HepG2 (cell line): ENCODE measurements around the gene NRIP2. TPM values are rescaled to one million over a fixed set of nuclear protein-coding genes. Genes with fewer than 3 reads are reported as not detected.

ENCODE experiments used
- ATAC-seq: fragments of 200-7000 bp; cut with Tn5 transposase; 3 replicates; pipeline ENCODE4 v1.9.1; 2020; ENCODE audit warnings: mild to moderate bottlenecking, moderate library complexity
- BruUV-seq: library from RNA; stranded (reverse); fragments of 400-500 nt; replicated peaks from 2 replicates; lab custom pipeline; 2021; lab: Mats Ljungman, UMichigan
- CTCF ChIA-PET: fragments of 300-600 bp; formaldehyde crosslinking; extraction: SDS; loops from one replicate; lab custom pipeline; 2021; ENCODE audit warnings: low total read pairs, inconsistent platforms, low intra/inter-chr PET ratio; lab: Yijun Ruan, JAX
- POLR2A ChIA-PET: fragments of 350-600 bp; sonication (Branson Sonifier 250); formaldehyde crosslinking; loops from one replicate; lab custom pipeline; 2020; ENCODE audit warnings: antibody characterized with exemption, inconsistent platforms; lab: Yijun Ruan, JAX
- DNase-seq: peaks from one replicate; pipeline ENCODE4 v3.0.0-alpha.2; 2015; ENCODE audit warnings: low spot score
- FAIRE-seq: peaks from 3 replicates; lab custom pipeline; 2011; peaks lifted over from hg19 to GRCh38; lab: Jason Lieb, UNC
- H2AFZ ChIP-seq: one replicate; pipeline ENCODE4 v1.6.1; 2011; ENCODE audit warnings: low read length, inconsistent platforms
- H3K27ac ChIP-seq: fragments of 300-600 bp; 3 replicates; pipeline ENCODE4 v1.8.0; 2011; ENCODE audit warnings: mixed run types, mild to moderate bottlenecking, mixed read lengths, low read length, inconsistent platforms; ENCODE audit not compliant: insufficient read depth; ENCODE audit errors: extremely low read length
- H3K27me3 ChIP-seq, 2 experiments: fragments of 200-600 bp in 1 of 2; 2 replicates in 1 of 2; 3 replicates in 1 of 2; pipeline versions ENCODE4 v1.6.0 to v1.8.0; 2011; ENCODE audit warnings: low read length in 2 of 2, mild to moderate bottlenecking in 2 of 2, moderate library complexity in 2 of 2, inconsistent platforms in 1 of 2; ENCODE audit not compliant: insufficient read depth in 2 of 2, control insufficient read depth in 1 of 2
- H3K36me3 ChIP-seq, 2 experiments: fragments of 200-600 bp in 1 of 2; replicated peaks in 1 of 2; 2 replicates in 1 of 2; 3 replicates in 1 of 2; pipeline versions ENCODE4 v1.5.1 to v1.8.0; 2011; ENCODE audit warnings: low read length in 2 of 2, inconsistent platforms in 1 of 2; ENCODE audit not compliant: insufficient read depth in 2 of 2, control insufficient read depth in 1 of 2
- H3K4me1 ChIP-seq: 2 replicates; pipeline ENCODE4 v1.5.1; 2012; ENCODE audit warnings: low read length, inconsistent platforms; ENCODE audit not compliant: insufficient read depth
- H3K4me2 ChIP-seq: 2 replicates; pipeline ENCODE4 v1.6.0; 2011; ENCODE audit warnings: low read depth, low read length, inconsistent platforms
- H3K4me3 ChIP-seq, 3 experiments: fragments of 200-600 bp in 1 of 3; sonication (generic), shearing (Covaris generic) in 1 of 3; replicated peaks in 1 of 3; 2 replicates each; pipeline ENCODE4 v1.5.1; 2011 to 2016; ENCODE audit warnings: low read length in 3 of 3, inconsistent platforms in 2 of 3, low read depth in 2 of 3, mild to moderate bottlenecking in 2 of 3, control low read depth in 1 of 3, mixed read lengths in 1 of 3; ENCODE audit not compliant: insufficient read depth in 1 of 3
- H3K79me2 ChIP-seq: one replicate; pipeline ENCODE4 v1.6.1; 2011; ENCODE audit warnings: low read length, inconsistent platforms; ENCODE audit not compliant: insufficient read depth
- H3K9ac ChIP-seq: 2 replicates; pipeline ENCODE4 v1.6.0; 2011; ENCODE audit warnings: mild to moderate bottlenecking, low read depth, low read length, inconsistent platforms; ENCODE audit not compliant: insufficient read depth
- H3K9me3 ChIP-seq: 2 replicates; pipeline ENCODE4 v1.5.1; 2012; ENCODE audit warnings: mild to moderate bottlenecking, low read length
- H4K20me1 ChIP-seq: 2 replicates; pipeline ENCODE4 v1.6.0; 2011; ENCODE audit warnings: inconsistent platforms, mild to moderate bottlenecking, low read length, moderate library complexity; ENCODE audit not compliant: insufficient read depth
- EZH2 ChIP-seq: conservative IDR thresholded peaks from 2 replicates; pipeline ENCODE4 v1.6.1; 2012; ENCODE audit warnings: mild to moderate bottlenecking, low read depth, low read length, moderate library complexity
- GATA4 ChIP-seq: sonication (generic); IDR thresholded peaks from 2 replicates; pipeline ENCODE4 v1.6.1; 2016; ENCODE audit warnings: antibody characterized with exemption, low read depth, borderline replicate concordance
- JARID2 ChIP-seq: sonication (generic); formaldehyde crosslinking; IDR thresholded peaks from 2 replicates; pipeline ENCODE4 v1.8.1; 2023; ENCODE audit warnings: missing genetic modification reagents, inconsistent platforms; ENCODE audit not compliant: insufficient replicate concordance
- MAF1 ChIP-seq: sonication (generic); formaldehyde crosslinking; IDR thresholded peaks from 2 replicates; pipeline ENCODE4 v1.5.0; 2020; ENCODE audit warnings: missing genetic modification reagents, borderline replicate concordance
- MBNL3 ChIP-seq: fragments of 250-450 bp; sonication (Bioruptor Pico); conservative IDR thresholded peaks from 2 replicates; pipeline ENCODE4 v1.8.0; 2022; ENCODE audit warnings: mild to moderate bottlenecking, inconsistent platforms
- PHF20 ChIP-seq: sonication (generic); formaldehyde crosslinking; IDR thresholded peaks from 2 replicates; pipeline ENCODE4 v1.5.0; 2020; ENCODE audit warnings: mild to moderate bottlenecking, missing genetic modification reagents
- POLR2AphosphoS2 ChIP-seq: IDR thresholded peaks from 2 replicates; pipeline ENCODE4 v1.6.1; 2011; ENCODE audit warnings: low read depth, low read length, improper control_type of control experiment
- SNAPC4 ChIP-seq: sonication (generic); formaldehyde crosslinking; IDR thresholded peaks from 2 replicates; pipeline ENCODE4 v1.4.0; 2020; ENCODE audit warnings: mild to moderate bottlenecking, missing genetic modification reagents
- ZBTB7B ChIP-seq: sonication (generic); formaldehyde crosslinking; IDR thresholded peaks from 2 replicates; pipeline ENCODE4 v1.4.0; 2020; ENCODE audit warnings: missing genetic modification reagents
- ZEB1 ChIP-seq: IDR thresholded peaks from 2 replicates; pipeline ENCODE4 v1.6.1; 2012; ENCODE audit warnings: mild to moderate bottlenecking, low read depth, inconsistent platforms; ENCODE audit not compliant: insufficient replicate concordance
- ZNF296 ChIP-seq: sonication (generic); formaldehyde crosslinking; conservative IDR thresholded peaks from 2 replicates; pipeline ENCODE4 v1.5.0; 2020; ENCODE audit warnings: mild to moderate bottlenecking, missing genetic modification reagents
- ZNF326 ChIP-seq: sonication (generic); formaldehyde crosslinking; IDR thresholded peaks from 2 replicates; pipeline ENCODE4 v1.4.0; 2020; ENCODE audit warnings: missing genetic modification reagents, borderline replicate concordance
- ZNF547 ChIP-seq: sonication (generic); formaldehyde crosslinking; IDR thresholded peaks from 2 replicates; pipeline ENCODE4 v1.5.1; 2020; ENCODE audit warnings: mild to moderate bottlenecking, missing genetic modification reagents
- WGBS: methylation state at CpG from one replicate; pipeline ENCODE4 v1.1.6; 2017; ENCODE audit warnings: low lambda C conversion rate; 5-methylcytosine and 5-hydroxymethylcytosine counted together
- in situ Hi-C: cut with HindIII; loops from 2 replicates; pipeline ENCODE4 v1.10.0; 2017; ENCODE audit warnings: low pct_unique_long_range_greater_than_20kb; ENCODE audit not compliant: extremely low pct_ligation_motif_present
- intact Hi-C: fragments of 100-400 bp; cut with micrococcal nuclease; formaldehyde crosslinking; loops from one replicate; pipeline ENCODE4 v1.10.0; 2022; ENCODE audit not compliant: unreplicated experiment
- polyA plus RNA-seq, 8 experiments: library from polyadenylated mRNA; depleted of rRNA in 3 of 8; stranded (reverse) in 7 of 8; unstranded in 1 of 8; fragments of >200 nt; fragmentation: Illumina TruSeq in 4 of 8; extraction: Trizol in 4 of 8; gene quantifications; 2 replicates each; pipeline versions ENCODE4 v1.2.1 to v1.2.3, GENCODE V29; 2011 to 2016; ENCODE audit warnings: low read depth in 4 of 8, missing spikeins in 1 of 8, mixed read lengths in 1 of 8; ENCODE audit not compliant: insufficient read depth in 1 of 8
- total RNA-seq, 5 experiments: library from RNA; depleted of rRNA; stranded (reverse); fragments of >200 nt; fragmentation: Illumina TruSeq; extraction: Trizol; gene quantifications; 2 replicates each; pipeline ENCODE4 v1.2.3, GENCODE V29; 2016; ENCODE audit warnings: low read depth in 1 of 5

Gene NRIP2
- total and polyA plus RNA-seq, 2 of the 13 experiments (the other 11 are each of a cell fraction or from before 2014, with no cell fraction given): not detected

- POLR2A ChIA-PET: no interaction called here
- no peak overlapping the region for H3K4me2 ChIP-seq
- TF ChIP-seq ZNF547 (CRISPR knock-in tag): no peak
- TF ChIP-seq POLR2AphosphoS2: no peak
- TF ChIP-seq ZBTB7B (CRISPR knock-in tag): no peak
- TF ChIP-seq, all 625 proteins: peak for 0
- FAIRE-seq (no peak), ATAC-seq (no peak), DNase-seq (no peak)
- no peak overlapping the region for H3K9ac ChIP-seq
- H4K20me1 ChIP-seq: peaks cover 4% of the 10 kb centered on the region; the same call in 1 of the 2 replicates
- WGBS: 95% methylated on average over 12 of the region's 16 CpGs
- H3K4me1 ChIP-seq: peaks cover 14% of the 10 kb centered on the region
- H3K9me3 ChIP-seq: no peaks in the 10 kb centered on the region
- H2AFZ ChIP-seq: no peak overlapping the region
- H3K4me3 ChIP-seq: no peak overlapping the region
- no peak overlapping the region for H3K27ac ChIP-seq
- BruUV-seq: no TSS peak
- intact Hi-C loops: no loop called here
- H3K27me3 ChIP-seq: no peaks in the 10 kb centered on the region
- CTCF ChIA-PET: no interaction called here
- in situ Hi-C loops: no loop called here
- peaks cover 12% of the 10 kb centered on the region for H3K79me2 ChIP-seq
- peaks cover 41 to 90% of the 10 kb centered on the region in 2 experiments for H3K36me3 ChIP-seq
Measured at GRCh38 chr12:2801044-2801783, 33.6 kb downstream of the NRIP2 start.

- intact Hi-C loops (no loop called here), in situ Hi-C loops (no loop called here)
- ChIA-PET POLR2A (no interaction called here), CTCF (no interaction called here)
- H3K4me2 ChIP-seq: no peak overlapping the region
- no peak overlapping the region for H3K27ac ChIP-seq
- FAIRE-seq (no peak), DNase-seq (no peak), ATAC-seq (no peak)
- H2AFZ ChIP-seq: no peak overlapping the region
- H3K9me3 ChIP-seq: no peaks in the 10 kb centered on the region
- no peak overlapping the region for H3K4me3 ChIP-seq
- peaks cover 16% of the 10 kb centered on the region for H3K79me2 ChIP-seq
- H3K36me3 ChIP-seq: peaks cover 41 to 85% of the 10 kb centered on the region in 2 experiments
- peaks cover 17% of the 10 kb centered on the region for H3K4me1 ChIP-seq
- no TSS peak for BruUV-seq
- H3K9ac ChIP-seq: no peak overlapping the region
- no peaks in the 10 kb centered on the region for H3K27me3 ChIP-seq
- peaks cover 4% of the 10 kb centered on the region; the same call in 1 of the 2 replicates for H4K20me1 ChIP-seq
- 89% methylated on average over 1 of the region's 3 CpGs for WGBS
- TF ChIP-seq ZEB1: no peak
- TF ChIP-seq MAF1 (CRISPR knock-in tag): no peak
- TF ChIP-seq GATA4: no peak
- TF ChIP-seq ZNF296: no peak
- TF ChIP-seq SNAPC4 (CRISPR knock-in tag): no peak
- no peak for TF ChIP-seq ZNF326
- TF ChIP-seq EZH2: no peak
- TF ChIP-seq JARID2 (CRISPR knock-in tag): no peak
- no peak for TF ChIP-seq PHF20 (CRISPR knock-in tag)
- TF ChIP-seq MBNL3 (CRISPR knock-in tag): no peak
Measured at GRCh38 chr12:2800046-2800570, 34.7 kb downstream of the NRIP2 start.
